GM21529 (cell line): Measurements from ENCODE around the gene RNF31.
A peak's percentile ranks its signal among the peaks of the same experiment; 100 is the strongest.

Experiments used
- ATAC-seq: cut with Tn5 transposase; IDR thresholded peaks from one replicate; pipeline ENCODE4 v1.9.1; 2021; ENCODE audit not compliant: unreplicated experiment

RNF31 gene

GRCh38 chr14:24137529-24138395 lies 9.5 kb upstream of the RNF31 start:
- ATAC-seq = no peak

- no peak for ATAC-seq
Observed at GRCh38 chr14:24138396-24139271, 8.7 kb upstream of the RNF31 start.

- no peak for ATAC-seq
Observed at GRCh38 chr14:24139272-24139934, 7.9 kb upstream of the RNF31 start.

- ATAC-seq = peak; percentile 83
Observed at GRCh38 chr14:24141097-24141880, 6.0 kb upstream of the RNF31 start, which contains the start of gene EMC9. Gene EMC9 (minus strand): TSS chr14:24141591. CDS start chr14:24141304, 287 bp downstream.

- ATAC-seq = no peak
Observed at GRCh38 chr14:24143511-24143910, 3.8 kb upstream of the RNF31 start.

GRCh38 chr14:24144451-24144850 lies 2.8 kb upstream of the RNF31 start:
- no peak for ATAC-seq

- no peak for ATAC-seq
Observed at GRCh38 chr14:24145219-24145618, 2.1 kb upstream of the RNF31 start.

- ATAC-seq = no peak
Observed at GRCh38 chr14:24145690-24146452, 1.4 kb upstream of the RNF31 start.

- ATAC-seq = peak; percentile 65
Observed at GRCh38 chr14:24146453-24146977, 783 bp upstream of the RNF31 start, which contains the start of gene PSME2. Gene PSME2 (minus strand): TSS chr14:24146610. CDS start chr14:24146581, 29 bp downstream.

GRCh38 chr14:24147761-24148428 lies 597 bp downstream of the RNF31 start:
- ATAC-seq = no peak

GRCh38 chr14:24149302-24149969 lies 2.1 kb downstream of the RNF31 start:
- ATAC-seq = no peak

- no peak for ATAC-seq
Observed at GRCh38 chr14:24150061-24150460, 2.8 kb downstream of the RNF31 start.

GRCh38 chr14:24150567-24150966 lies 3.3 kb downstream of the RNF31 start:
- no peak for ATAC-seq

GRCh38 chr14:24150993-24151392 lies 3.7 kb downstream of the RNF31 start:
- no peak for ATAC-seq

GRCh38 chr14:24151404-24152080 lies 4.2 kb downstream of the RNF31 start:
- no peak for ATAC-seq

GRCh38 chr14:24155100-24155499 lies 7.8 kb downstream of the RNF31 start:
- no peak for ATAC-seq

- no peak for ATAC-seq
Observed at GRCh38 chr14:24156840-24157239, 9.5 kb downstream of the RNF31 start.

GRCh38 chr14:24157331-24157730 lies 10.0 kb downstream of the RNF31 start:
- ATAC-seq = no peak
